ENCODE measurements around the gene THBS4. TPM values are rescaled to one million over a fixed set of nuclear protein-coding genes. Genes with fewer than 3 reads are reported as not detected.

Gene THBS4
- total and polyA plus RNA-seq, 2 donors from 2014 or later: 1.4 to 1.8 TPM

DNA sequence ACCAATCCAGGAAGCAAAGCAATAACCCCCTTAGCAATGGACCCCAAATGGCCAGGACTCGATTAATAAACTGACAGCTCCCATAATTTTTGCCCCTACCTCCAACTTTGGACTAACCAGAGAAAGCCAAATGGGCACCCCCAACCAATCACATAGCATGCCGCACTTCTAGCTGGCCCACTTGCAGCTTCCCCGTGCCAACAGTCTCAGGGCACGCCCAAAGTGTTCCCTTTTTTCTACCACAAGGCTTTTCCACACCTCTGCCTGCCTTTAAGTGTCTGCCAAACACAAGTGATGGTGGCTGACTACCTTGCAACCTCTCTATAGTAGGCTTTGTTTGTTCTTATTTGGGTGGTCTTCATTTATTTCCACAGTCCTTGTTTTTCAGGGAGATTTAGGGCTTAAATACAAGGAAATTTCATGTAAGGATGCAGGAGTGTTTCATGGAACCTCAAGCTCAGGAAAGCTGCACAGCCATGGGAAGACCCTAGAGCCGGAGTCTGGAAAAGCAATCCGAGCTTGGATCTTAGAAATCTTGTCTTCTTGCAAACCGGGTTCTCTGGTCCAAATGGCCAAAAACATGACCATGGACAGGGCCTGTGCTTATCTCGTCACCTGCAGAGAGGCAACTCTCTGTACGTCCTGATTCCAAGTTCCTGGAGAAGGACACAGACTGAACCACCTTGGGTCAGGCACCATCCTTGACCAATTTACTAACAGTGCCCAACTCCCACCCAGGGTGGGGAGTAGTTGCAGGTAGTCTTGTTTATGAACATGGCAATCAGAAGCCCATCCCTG is 89.2 kb downstream of the THBS4 start:
- FAIRE-seq (no peak), DNase-seq (no peak)
- no peaks in the 10 kb centered on the region for H3K36me3 ChIP-seq (ENCODE audit: control insufficient read depth in 2 of 3, insufficient read depth in 3 of 3, low read length in 3 of 3)
- intact Hi-C loops (cut with DNase I): no loop called here
- TF ChIP-seq, protein P1, sequence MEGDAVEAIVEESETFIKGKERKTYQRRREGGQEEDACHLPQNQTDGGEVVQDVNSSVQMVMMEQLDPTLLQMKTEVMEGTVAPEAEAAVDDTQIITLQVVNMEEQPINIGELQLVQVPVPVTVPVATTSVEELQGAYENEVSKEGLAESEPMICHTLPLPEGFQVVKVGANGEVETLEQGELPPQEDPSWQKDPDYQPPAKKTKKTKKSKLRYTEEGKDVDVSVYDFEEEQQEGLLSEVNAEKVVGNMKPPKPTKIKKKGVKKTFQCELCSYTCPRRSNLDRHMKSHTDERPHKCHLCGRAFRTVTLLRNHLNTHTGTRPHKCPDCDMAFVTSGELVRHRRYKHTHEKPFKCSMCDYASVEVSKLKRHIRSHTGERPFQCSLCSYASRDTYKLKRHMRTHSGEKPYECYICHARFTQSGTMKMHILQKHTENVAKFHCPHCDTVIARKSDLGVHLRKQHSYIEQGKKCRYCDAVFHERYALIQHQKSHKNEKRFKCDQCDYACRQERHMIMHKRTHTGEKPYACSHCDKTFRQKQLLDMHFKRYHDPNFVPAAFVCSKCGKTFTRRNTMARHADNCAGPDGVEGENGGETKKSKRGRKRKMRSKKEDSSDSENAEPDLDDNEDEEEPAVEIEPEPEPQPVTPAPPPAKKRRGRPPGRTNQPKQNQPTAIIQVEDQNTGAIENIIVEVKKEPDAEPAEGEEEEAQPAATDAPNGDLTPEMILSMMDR (IDR thresholded peaks at IDR 0.05; ENCODE audit: borderline replicate concordance, extremely low read depth, insufficient read depth): no peak
- no peak overlapping the region for H3K9ac ChIP-seq (ENCODE audit: low read length in 3 of 3)
- H3K4me3 ChIP-seq (ENCODE audit: low read length in 3 of 3): no peak overlapping the region
- H3K4me1 ChIP-seq (ENCODE audit: control insufficient read depth in 2 of 3, insufficient read depth in 2 of 3, low read depth in 1 of 3, low read length in 3 of 3): peaks cover 0 to 4% (median 0%) of the 10 kb centered on the region in 3 donors
- no peak overlapping the region for H3K27ac ChIP-seq (ENCODE audit: low read depth in 2 of 2, low read length in 2 of 2)
- H3K9me3 ChIP-seq (ENCODE audit: control insufficient read depth in 2 of 3, insufficient read depth in 1 of 3, low read length in 3 of 3): no peaks in the 10 kb centered on the region
- no peaks in the 10 kb centered on the region for H3K27me3 ChIP-seq (ENCODE audit: control insufficient read depth, insufficient read depth, low read length)

DNA sequence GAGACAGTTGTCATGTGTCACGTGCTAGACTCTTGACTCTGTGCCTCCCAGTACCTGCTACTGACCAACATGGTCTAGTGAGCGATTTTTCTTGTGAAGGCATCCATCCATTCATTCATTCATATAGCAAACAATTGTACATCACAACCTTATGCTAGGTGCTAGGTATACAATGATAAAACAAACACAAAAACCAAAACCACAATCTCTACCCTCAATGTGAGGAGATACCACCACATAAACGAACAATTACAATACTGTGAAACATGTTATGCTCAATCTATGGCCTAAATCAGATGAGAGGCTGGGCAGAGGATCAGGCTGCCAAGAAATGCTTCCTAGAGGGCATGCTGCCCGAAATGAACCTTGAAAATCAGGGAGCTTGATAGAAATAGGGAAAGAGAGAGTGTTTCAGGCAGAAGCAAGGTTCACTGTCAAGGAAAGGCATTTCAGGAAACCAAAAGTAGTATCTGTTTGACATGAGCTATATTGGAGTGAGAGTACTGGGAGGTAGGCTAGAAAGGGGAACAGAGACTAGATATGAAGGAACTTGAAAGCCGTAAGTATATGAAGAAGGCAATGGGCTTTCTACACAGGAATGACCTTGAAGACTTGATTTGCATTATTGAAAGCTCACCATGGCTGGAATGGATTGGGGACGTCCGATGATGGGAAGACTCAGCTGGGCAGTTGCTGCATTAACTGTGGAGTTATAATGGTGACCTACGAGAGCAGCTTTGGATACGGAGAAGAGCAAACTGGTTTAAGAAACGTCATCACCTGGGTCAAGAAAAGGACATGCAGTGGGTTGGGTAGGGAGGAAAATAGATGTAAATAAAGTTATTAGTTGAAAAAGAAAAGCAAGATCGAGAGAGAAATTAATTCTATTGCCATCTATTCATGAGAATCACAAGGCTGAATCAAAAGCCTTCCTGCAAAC is 90.1 kb downstream of the THBS4 start:
- H3K36me3 ChIP-seq (ENCODE audit: control insufficient read depth in 2 of 3, insufficient read depth in 3 of 3, low read length in 3 of 3): no peaks in the 10 kb centered on the region
- DNase-seq: no peak
- peaks cover 0 to 4% (median 0%) of the 10 kb centered on the region in 3 donors for H3K4me1 ChIP-seq (ENCODE audit: control insufficient read depth in 2 of 3, insufficient read depth in 2 of 3, low read depth in 1 of 3, low read length in 3 of 3)
- TF ChIP-seq, protein P1 (IDR thresholded peaks at IDR 0.05; ENCODE audit: borderline replicate concordance, extremely low read depth, insufficient read depth): no peak
- intact Hi-C loops (cut with DNase I): no loop called here
- H3K9ac ChIP-seq (ENCODE audit: low read length in 3 of 3): no peak overlapping the region
- H3K27me3 ChIP-seq (ENCODE audit: control insufficient read depth, insufficient read depth, low read length): no peaks in the 10 kb centered on the region
- H3K4me3 ChIP-seq (ENCODE audit: low read length in 3 of 3): no peak overlapping the region
- FAIRE-seq: no peak
- no peaks in the 10 kb centered on the region for H3K9me3 ChIP-seq (ENCODE audit: control insufficient read depth in 2 of 3, insufficient read depth in 1 of 3, low read length in 3 of 3)
- no peak overlapping the region for H3K27ac ChIP-seq (ENCODE audit: low read depth in 2 of 2, low read length in 2 of 2)

DNA sequence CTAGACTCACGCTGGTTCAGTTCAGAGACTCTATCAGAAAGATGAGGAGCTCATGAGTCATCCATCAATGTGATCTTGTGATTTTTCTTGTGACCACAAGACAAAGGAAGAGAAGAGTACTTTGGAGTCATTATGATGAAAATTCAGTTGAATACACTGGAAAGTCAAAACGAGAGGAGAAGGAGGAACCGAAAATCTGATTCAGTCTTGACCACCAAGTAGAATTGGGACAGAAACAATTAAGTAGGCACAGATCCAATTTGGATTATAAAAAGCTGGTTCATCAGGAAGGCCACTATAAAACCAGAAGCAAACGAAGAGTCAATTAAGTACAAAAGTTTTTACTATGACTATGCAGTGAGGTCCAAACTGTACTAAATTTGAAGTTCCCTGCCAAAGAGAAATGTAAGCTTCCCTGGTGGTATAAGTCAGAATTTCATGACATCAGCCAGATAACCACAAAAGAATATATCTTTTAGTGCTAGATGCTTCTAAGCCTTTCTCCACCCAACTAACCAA is 90.9 kb downstream of the THBS4 start:
- FAIRE-seq (no peak), DNase-seq (no peak)
- TF ChIP-seq, protein P1 (IDR thresholded peaks at IDR 0.05; ENCODE audit: borderline replicate concordance, extremely low read depth, insufficient read depth): no peak
- no peak overlapping the region for H3K9ac ChIP-seq (ENCODE audit: low read length in 3 of 3)
- H3K36me3 ChIP-seq (ENCODE audit: control insufficient read depth in 2 of 3, insufficient read depth in 3 of 3, low read length in 3 of 3): no peaks in the 10 kb centered on the region
- H3K27ac ChIP-seq (ENCODE audit: low read depth in 2 of 2, low read length in 2 of 2): no peak overlapping the region
- no peak overlapping the region for H3K4me3 ChIP-seq (ENCODE audit: low read length in 3 of 3)
- no peaks in the 10 kb centered on the region for H3K27me3 ChIP-seq (ENCODE audit: control insufficient read depth, insufficient read depth, low read length)
- intact Hi-C loops (cut with DNase I): no loop called here
- H3K9me3 ChIP-seq (ENCODE audit: control insufficient read depth in 2 of 3, insufficient read depth in 1 of 3, low read length in 3 of 3): no peaks in the 10 kb centered on the region
- peaks cover 0 to 4% (median 0%) of the 10 kb centered on the region in 3 donors for H3K4me1 ChIP-seq (ENCODE audit: control insufficient read depth in 2 of 3, insufficient read depth in 2 of 3, low read depth in 1 of 3, low read length in 3 of 3)
